G401 (cell line): ENCODE data around the gene GRAMD2B. TPM values are rescaled to one million over a fixed set of nuclear protein-coding genes. Genes with fewer than 3 reads are reported as not detected.
A peak's percentile ranks its signal among the peaks of the same experiment; 100 is the strongest.

Experiments used
- DNase-seq: peaks from one replicate; pipeline ENCODE4 v3.0.0-alpha.2; 2015; ENCODE audit warnings: low spot score
- in situ Hi-C: cut with HindIII; loops from 2 replicates; pipeline ENCODE4 v1.10.0; 2016; ENCODE audit warnings: low sequenced_read_pairs, mixed read lengths
- total RNA-seq: library from RNA; depleted of rRNA; stranded (reverse); fragments of >200 nt; shearing (Covaris generic); gene quantifications from 2 replicates; pipeline ENCODE4 v1.2.3, GENCODE V29; 2014

Gene GRAMD2B
- total RNA-seq, 1 experiment from 2014 or later, result 3.7 TPM

- in situ Hi-C loops, result no loop called here
- DNase-seq, result no peak
These were observed 20.9 kb downstream of the GRAMD2B start for GRCh38 chr5:126444137-126444536.

DNA sequence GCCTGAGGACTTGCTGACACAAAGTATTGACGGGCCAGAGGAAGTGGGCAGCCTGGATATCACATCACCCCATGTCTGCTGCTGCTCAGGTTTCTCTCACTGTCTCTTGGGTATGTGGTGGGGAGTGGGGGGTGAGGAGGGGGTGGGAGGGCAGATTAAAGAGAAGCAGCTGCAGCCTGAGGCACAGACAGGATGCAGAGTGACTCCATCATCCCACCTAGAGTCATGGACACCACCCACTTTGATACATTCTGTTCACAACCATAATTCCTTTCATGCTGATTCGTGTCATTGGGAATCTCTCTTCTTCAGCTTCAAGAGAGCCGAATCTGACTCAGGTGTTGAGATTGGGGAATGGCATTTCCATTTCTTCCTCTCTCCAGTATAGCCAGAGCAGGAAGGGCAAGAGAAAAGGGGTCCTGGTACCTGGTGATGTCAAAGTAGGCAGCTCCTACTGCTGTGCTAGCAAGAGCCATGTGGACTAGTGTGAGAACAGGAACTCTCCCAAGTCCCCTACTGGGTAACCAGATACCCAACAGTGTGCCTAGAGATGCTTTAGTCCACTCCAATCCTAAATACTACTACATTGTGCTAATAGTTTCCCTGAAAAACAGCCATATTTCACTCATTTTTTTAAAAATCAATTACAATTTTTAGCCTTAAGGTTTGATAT is 22.4 kb downstream of the GRAMD2B start:
- no peak for DNase-seq
- in situ Hi-C loops, result no loop called here

- in situ Hi-C loops, result no loop called here
- DNase-seq, result no peak
These were observed 23.5 kb downstream of the GRAMD2B start for GRCh38 chr5:126446498-126447224.

DNA sequence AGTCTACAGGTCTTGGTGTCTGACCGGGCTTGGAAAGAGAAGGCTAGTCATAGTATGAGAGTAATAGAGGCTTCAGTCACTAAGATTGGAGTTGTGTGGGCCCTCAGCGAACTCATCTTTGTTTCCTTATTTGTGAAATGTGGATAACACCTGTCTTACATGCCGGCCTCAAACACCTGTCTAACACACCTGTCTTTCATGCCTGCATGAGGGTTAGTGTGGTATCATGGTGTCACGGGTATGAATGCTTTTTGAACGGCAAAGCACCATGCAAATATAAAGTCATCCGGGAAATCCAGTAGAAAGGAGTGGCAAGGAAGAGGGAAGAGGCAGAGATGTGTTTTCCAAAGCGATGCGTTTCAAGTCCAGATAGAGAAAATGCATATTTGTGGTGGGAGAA is 25.5 kb downstream of the GRAMD2B start:
- no peak for DNase-seq
- in situ Hi-C loops, result no loop called here

GRCh38 chr5:126449751-126450271 is 26.6 kb downstream of the GRAMD2B start:
- no peak for DNase-seq
- in situ Hi-C loops, result no loop called here

- no peak for DNase-seq
- in situ Hi-C loops, result no loop called here
These were observed 27.1 kb downstream of the GRAMD2B start for GRCh38 chr5:126450346-126450745.

- DNase-seq, result no peak
- in situ Hi-C loops, result no loop called here
These were observed 27.7 kb downstream of the GRAMD2B start for GRCh38 chr5:126450907-126451306.

DNA sequence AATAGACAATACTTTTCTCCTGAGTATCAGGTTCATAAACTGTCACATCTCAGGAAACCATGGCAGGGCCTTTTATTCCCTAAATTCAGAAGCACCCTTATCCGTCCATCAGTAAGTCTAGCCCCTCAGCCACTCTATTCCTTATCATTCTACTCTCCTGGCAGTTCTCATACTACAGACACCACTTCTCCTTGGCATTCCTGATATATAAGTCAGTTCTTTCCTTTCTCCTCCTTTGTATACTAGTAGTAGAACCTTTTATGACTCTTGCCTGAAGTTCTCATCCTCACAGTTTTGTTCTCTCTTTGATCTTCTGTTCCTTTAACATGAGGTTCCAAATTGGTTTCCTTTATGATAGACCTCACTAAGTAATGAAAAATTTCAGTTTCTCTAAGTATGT is 29.3 kb downstream of the GRAMD2B start:
- in situ Hi-C loops, result no loop called here
- no peak for DNase-seq

DNA sequence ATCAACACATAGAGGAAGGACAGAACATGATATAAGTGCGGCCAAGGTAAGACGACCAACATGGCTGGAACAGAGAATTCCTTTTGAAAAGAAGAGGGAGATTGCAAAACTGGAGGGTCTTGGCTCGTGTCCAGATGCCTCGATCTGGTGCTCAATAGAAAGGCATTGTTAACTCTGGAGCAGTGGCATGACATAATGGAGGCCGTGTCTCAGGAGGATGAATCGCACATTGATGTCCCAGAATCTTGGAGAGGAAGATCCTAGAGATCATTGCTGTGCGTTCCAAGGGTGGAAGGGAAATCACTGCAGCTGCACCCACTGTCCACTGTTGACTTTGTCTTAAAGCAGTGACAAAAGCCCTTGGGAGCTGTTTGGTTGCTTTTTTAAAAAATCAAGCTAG is 30.9 kb downstream of the GRAMD2B start:
- in situ Hi-C loops, result no loop called here
- DNase-seq, result peak; percentile 26

DNA sequence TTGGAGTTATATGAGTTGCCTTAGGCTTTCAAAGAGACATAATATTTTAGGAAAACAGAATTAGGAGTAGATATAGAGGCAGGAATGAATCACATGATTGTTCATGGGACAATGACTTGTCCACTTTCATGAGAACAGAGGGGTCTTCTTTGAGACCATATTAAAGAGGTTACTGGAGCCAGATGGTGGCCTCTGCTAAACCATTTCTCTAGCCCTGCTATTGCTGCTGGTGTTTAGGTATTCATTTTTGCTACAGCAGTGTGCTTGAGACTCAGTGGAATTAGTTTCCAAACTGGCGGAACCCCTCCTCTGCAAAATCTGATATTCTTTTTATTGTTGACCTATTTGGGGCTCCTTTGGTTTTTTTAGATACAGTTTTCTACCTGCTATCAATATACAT is 31.3 kb downstream of the GRAMD2B start:
- no peak for DNase-seq
- in situ Hi-C loops, result no loop called here

GRCh38 chr5:126455264-126455663 is 32.1 kb downstream of the GRAMD2B start:
- DNase-seq, result no peak
- in situ Hi-C loops, result no loop called here

GRCh38 chr5:126455728-126456127 is 32.5 kb downstream of the GRAMD2B start:
- DNase-seq, result no peak
- in situ Hi-C loops, result no loop called here

DNA sequence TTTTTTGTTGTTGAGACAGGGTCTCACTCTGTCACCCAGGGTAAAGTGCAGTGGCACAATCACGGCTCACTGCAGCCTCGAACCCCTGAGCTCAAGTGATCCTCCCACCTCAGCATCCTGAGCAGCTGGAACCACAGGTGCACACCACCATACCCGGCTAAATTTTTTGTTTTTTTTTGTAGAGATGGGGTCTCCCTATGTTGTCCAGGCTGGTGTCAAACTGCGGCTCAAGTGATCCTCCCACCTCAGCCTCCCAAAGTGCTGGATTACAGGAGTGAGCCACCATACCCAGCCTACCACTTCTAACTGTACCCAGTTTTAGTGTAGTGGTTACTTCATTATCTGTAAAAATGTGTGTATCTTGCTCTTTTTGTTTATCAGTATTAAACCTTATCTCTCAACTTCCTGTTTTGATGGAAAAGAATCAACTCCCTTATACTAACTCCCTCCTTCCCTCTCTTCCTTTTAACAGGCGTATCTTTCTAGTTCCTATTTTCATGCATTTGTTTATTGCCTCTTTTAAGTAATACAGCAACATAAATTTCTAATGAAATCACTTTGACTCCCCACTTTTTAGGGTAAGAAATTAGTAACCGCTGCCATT is 33.1 kb downstream of the GRAMD2B start:
- no peak for DNase-seq
- in situ Hi-C loops, result no loop called here

- in situ Hi-C loops, result no loop called here
- peak; percentile 12 for DNase-seq
These were observed 37.2 kb downstream of the GRAMD2B start for GRCh38 chr5:126460459-126460858.

DNA sequence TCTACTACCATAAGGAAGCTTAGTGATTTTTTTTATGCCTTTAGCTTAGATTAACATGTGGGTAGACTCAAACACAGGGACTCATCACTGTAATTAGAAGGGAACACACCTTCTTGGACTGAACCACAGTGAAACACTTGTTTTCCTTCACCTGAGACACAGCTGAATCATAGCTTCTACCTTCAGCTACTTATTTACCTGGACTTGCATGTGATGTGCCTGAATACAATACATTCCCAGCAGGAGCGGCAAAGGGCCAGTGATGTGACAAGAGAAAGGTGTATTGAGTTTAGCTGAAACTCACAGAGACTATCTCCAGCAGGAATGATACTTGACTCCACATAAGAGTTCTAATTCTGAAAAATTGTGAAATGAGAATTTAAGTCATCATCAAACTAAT is 37.8 kb downstream of the GRAMD2B start:
- no peak for DNase-seq
- in situ Hi-C loops, result no loop called here

GRCh38 chr5:126461838-126462237 is 38.6 kb downstream of the GRAMD2B start:
- in situ Hi-C loops, result no loop called here
- DNase-seq, result no peak

DNA sequence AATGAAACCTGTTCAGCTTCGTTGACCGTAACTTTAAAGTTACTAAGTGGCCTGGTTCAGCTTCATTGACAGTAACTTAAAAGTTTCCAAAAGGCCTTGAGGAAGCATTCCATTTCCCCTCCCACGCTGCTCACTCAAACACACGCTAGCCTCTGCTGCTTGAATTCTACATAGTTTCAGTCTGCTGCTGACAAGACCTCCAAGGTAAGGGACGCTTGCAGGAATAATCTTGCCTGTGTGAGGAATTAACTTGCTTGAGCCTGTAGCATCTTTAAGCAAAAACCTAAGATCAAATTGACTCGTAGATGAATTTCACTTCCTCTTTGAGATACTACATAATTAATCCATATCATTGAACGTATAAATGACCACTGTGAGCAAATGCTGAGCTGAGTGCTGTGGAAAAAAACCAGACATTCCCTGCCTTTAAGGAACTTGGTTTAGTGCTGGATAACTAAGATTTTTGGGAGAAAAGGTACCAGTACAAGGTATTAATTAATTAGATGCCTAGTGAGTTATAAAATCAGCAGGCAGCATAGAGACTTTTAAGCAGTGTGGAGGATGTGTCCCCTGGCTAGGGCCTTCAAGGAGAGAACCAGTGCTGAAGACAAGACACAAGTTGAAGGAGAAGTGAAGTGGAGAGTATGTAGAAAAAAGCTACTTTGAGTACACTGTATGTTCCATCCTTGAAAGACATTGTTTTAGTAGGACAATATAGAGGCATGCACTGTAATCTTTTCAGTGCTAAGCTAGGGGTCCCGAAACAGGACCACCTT is 39.2 kb downstream of the GRAMD2B start:
- no peak for DNase-seq
- in situ Hi-C loops, result no loop called here

GRCh38 chr5:126464016-126464415 is 40.8 kb downstream of the GRAMD2B start:
- in situ Hi-C loops, result no loop called here
- no peak for DNase-seq

DNA sequence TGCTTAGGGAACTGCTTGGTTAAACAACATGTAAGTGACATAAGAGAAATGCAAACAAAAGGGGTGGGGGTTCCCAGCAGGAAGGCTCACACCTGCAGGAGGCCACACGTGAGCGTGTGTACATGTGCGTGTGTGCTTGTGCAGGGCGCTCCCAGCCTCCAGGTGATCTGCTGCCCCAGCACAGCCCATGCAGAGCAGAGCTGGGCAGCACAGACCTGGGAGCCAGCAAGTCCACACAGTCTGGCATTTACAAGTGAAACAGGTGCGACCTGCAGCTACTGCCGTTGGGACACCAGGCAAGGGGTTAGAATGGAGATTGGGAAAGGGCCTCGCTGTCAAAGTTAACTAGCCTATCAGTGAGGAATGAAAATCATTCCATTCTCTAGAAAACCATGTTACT is 41.8 kb downstream of the GRAMD2B start:
- DNase-seq, result no peak
- in situ Hi-C loops, result no loop called here

DNA sequence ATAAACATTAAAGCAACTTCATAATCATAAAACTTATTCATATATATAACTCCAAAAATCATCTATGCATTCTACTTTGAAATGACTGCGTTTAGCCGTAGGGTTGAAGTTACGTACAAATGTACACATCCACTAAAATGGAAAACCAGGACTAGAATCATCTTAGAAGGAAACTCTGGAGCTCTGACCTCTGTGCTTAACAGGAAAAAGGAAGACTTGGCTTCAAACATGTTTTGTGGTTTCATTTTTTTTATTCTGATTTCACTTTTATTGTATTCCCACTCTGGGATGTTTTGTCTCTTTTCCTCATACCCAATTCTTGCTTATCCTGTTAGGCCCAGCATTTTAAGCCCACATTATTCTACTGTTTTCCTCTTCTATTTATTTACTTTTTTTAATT is 44.9 kb downstream of the GRAMD2B start:
- in situ Hi-C loops, result no loop called here
- no peak for DNase-seq
